ENCODE measurements around the gene QSOX2. TPM values are rescaled to one million over a fixed set of nuclear protein-coding genes. Genes with fewer than 3 reads are reported as not detected.
A peak's percentile ranks its signal among the peaks of the same experiment; 100 is the strongest.

Gene QSOX2
- total and polyA plus RNA-seq, 4 donors = 0.79 to 12.7 (median 4.3) TPM

DNA sequence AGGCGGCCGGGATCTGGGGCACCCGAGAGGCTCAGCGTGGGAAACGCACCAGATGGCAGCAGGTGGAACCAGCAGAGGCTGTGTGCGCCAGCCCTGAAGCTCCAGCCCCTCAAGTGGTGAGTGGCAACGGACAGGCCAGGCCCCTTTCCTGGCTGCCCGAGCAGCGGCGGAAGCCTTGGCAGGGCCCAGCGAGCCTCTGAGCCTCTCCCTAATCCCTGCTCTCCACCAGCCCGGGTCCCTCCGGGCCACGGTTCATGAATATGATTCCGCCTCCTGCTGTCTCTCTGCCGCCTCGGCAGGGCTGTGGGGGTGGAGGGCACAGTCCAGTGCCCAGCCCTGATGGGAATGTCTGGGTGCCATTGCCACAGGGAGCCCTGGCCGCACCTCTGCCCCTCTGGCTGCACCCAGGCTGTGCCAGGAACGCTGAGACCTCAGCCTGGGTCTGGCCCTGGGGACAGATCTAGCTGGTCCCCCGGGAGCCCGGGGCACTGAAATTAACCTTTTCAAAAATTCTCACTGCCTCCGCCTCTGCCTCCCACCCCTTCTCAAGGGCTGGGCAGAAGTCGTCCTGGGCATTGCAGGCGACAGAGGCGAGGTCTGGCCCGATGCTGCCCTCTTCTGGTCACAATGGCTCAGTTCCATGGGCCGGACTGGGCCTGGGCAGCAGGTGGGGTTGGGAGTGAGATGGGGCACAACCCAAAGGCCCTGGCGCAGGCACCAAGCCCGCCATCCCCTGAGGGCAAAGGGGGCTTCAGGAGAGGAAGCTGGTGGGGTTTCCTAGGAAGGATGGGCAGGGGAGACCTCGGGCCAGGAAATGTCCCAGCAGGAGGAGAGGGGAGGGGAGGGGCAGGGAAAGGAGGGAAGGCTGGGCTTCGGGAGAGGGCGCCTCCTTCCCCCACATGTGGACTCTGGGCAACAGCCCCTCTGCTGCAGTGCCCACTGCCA is 38.0 kb upstream of the QSOX2 start (continued):
- TF ChIP-seq CTCF (IDR thresholded peaks at IDR 0.05; ENCODE audit: low read depth, low read length, missing input control) = peak; percentile 84
- TF ChIP-seq, protein P1, sequence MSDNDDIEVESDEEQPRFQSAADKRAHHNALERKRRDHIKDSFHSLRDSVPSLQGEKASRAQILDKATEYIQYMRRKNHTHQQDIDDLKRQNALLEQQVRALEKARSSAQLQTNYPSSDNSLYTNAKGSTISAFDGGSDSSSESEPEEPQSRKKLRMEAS (IDR thresholded peaks at IDR 0.05) = no peak

DNA sequence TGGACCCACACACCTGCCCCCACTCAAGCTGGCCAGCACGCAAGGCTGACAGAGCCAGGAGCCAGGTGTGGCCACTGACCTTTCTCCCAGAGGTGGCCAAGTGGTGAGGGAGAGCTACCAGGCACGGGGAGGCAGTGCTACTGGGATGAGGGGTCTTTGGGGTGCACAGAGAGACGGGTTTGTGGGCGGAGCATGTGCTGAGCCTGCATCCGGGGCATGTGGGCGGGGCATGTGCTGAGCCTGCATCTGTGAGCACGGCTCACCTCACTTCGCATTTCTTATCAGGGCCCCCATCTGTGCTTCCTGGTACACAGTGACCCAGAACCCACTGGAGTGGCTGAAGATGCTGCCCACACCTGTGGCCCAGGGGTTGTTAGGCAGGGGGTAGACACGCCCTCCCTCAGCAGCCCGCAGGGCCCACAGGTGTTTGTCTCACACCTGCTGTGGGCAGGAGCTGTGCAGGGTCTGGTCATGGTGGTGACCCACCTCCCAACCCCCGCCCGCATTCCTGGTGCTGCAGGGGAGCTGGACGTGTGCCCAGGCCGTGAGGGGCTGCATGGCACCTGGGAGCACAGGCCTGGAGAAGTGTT is 36.8 kb upstream of the QSOX2 start:
- Histone ChIP-seq H3K27me3 (ENCODE audit: control insufficient read depth in 4 of 4, insufficient read depth in 4 of 4, low read length in 3 of 4) (no peaks in the 10 kb centered on the region), H3K4me3 (ENCODE audit: low read depth in 1 of 3, low read length in 3 of 3) (no peak overlapping the region), H3K4me1 (ENCODE audit: control insufficient read depth in 4 of 4, insufficient read depth in 4 of 4, low read length in 3 of 4) (peaks cover 0 to 5% (median 4%) of the 10 kb centered on the region in 4 donors), H3K9me3 (ENCODE audit: control insufficient read depth in 4 of 4, low read length in 3 of 4) (no peaks in the 10 kb centered on the region), H3K9ac (ENCODE audit: low read depth in 1 of 2, low read length in 2 of 2) (no peak overlapping the region), H3K27ac (ENCODE audit: low read depth in 1 of 2, low read length in 2 of 2) (no peak overlapping the region), H3K36me3 (ENCODE audit: control insufficient read depth in 4 of 4, insufficient read depth in 3 of 4, low read depth in 1 of 4, low read length in 3 of 4) (no peaks in the 10 kb centered on the region)
- TF ChIP-seq EGR1 (IDR thresholded peaks at IDR 0.05; ENCODE audit: low read depth in 2 of 2) (no peak), ATF3 (IDR thresholded peaks at IDR 0.05) (no peak), TAF1 (conservative IDR thresholded peaks at IDR 0.05) (no peak), HNF4A (conservative IDR thresholded peaks at IDR 0.05) (no peak), RXRA (IDR thresholded peaks at IDR 0.05) (no peak), RAD21 (IDR thresholded peaks at IDR 0.05) (no peak), REST (IDR thresholded peaks at IDR 0.05) (no peak), FOXA1 (IDR thresholded peaks at IDR 0.05) (no peak), FOXA2 (IDR thresholded peaks at IDR 0.05) (no peak), YY1 (IDR thresholded peaks at IDR 0.05) (no peak), GABPA (IDR thresholded peaks at IDR 0.05 in 1 of 2, conservative IDR thresholded peaks at IDR 0.05 in 1 of 2) (no peak)
- WGBS = 53% methylated on average over 14 of the region's 14 CpGs
- DNase-seq (ENCODE audit: low spot score) = no peak

Measured in liver (tissue), 9 donors.